HG03520 (cell line): ENCODE measurements around the gene RUFY4.

ENCODE experiments used
- ATAC-seq: cut with Tn5 transposase; IDR thresholded peaks from one replicate; pipeline ENCODE4 v1.9.1; 2021; ENCODE audit warnings: mild to moderate bottlenecking, moderate library complexity; ENCODE audit not compliant: unreplicated experiment

The RUFY4 gene

GRCh38 chr2:218060950-218061660, 7.9 kb upstream of the RUFY4 start:
- no peak for ATAC-seq

GRCh38 chr2:218063486-218063885, 5.6 kb upstream of the RUFY4 start:
- peak; percentile 80 for ATAC-seq

GRCh38 chr2:218063896-218064295, 5.2 kb upstream of the RUFY4 start:
- no peak for ATAC-seq

- no peak for ATAC-seq
These were observed 3.6 kb upstream of the RUFY4 start for GRCh38 chr2:218065239-218066006.

- ATAC-seq = no peak
These were observed 2.0 kb upstream of the RUFY4 start for GRCh38 chr2:218066926-218067515.

GRCh38 chr2:218067523-218067922, 1.5 kb upstream of the RUFY4 start:
- no peak for ATAC-seq

GRCh38 chr2:218069606-218070300, 700 bp downstream of the RUFY4 start:
- ATAC-seq = no peak

- no peak for ATAC-seq
These were observed 1.5 kb downstream of the RUFY4 start for GRCh38 chr2:218070587-218070986.

- no peak for ATAC-seq
These were observed 2.3 kb downstream of the RUFY4 start for GRCh38 chr2:218071218-218071937.

GRCh38 chr2:218072002-218072401, 2.9 kb downstream of the RUFY4 start:
- no peak for ATAC-seq

- no peak for ATAC-seq
These were observed 3.5 kb downstream of the RUFY4 start for GRCh38 chr2:218072478-218073024.

- ATAC-seq = no peak
These were observed 4.1 kb downstream of the RUFY4 start for GRCh38 chr2:218073185-218073584.

- ATAC-seq = no peak
These were observed 5.0 kb downstream of the RUFY4 start for GRCh38 chr2:218074031-218074430.

- ATAC-seq = no peak
These were observed 7.1 kb downstream of the RUFY4 start for GRCh38 chr2:218075975-218076811.

- no peak for ATAC-seq
These were observed 8.6 kb downstream of the RUFY4 start for GRCh38 chr2:218077464-218078216.

- ATAC-seq = no peak
These were observed 11.2 kb downstream of the RUFY4 start for GRCh38 chr2:218079943-218080913.

GRCh38 chr2:218081063-218081462, 12.0 kb downstream of the RUFY4 start:
- ATAC-seq = peak; percentile 93

- ATAC-seq = no peak
These were observed 12.6 kb downstream of the RUFY4 start for GRCh38 chr2:218081695-218082094.
